H9 (cell line): ENCODE results near the gene NUDT2. TPM values are rescaled to one million over a fixed set of nuclear protein-coding genes. Genes with fewer than 3 reads are reported as not detected.

ENCODE experiments used
- DNase-seq: peaks from one replicate; pipeline ENCODE4 v3.0.0-alpha.2; 2017
- H2AFZ ChIP-seq: one replicate; pipeline ENCODE4 v1.6.1; 2013; ENCODE audit warnings: mild to moderate bottlenecking, low read length, control low read depth, moderate library complexity
- H2AK5ac ChIP-seq: 2 replicates; pipeline ENCODE4 v1.6.1; 2013; ENCODE audit warnings: low read length, control low read depth, mixed read lengths; ENCODE audit not compliant: insufficient read length
- H2BK120ac ChIP-seq: one replicate; pipeline ENCODE4 v1.6.1; 2013; ENCODE audit warnings: low read depth, mild to moderate bottlenecking, low read length, control low read depth, inconsistent platforms; ENCODE audit not compliant: poor library complexity, severe bottlenecking
- H2BK12ac ChIP-seq: 2 replicates; pipeline ENCODE4 v1.6.1; 2013; ENCODE audit warnings: low read length, control low read depth, mixed read lengths, low read depth; ENCODE audit not compliant: insufficient read length
- H2BK15ac ChIP-seq: 2 replicates; pipeline ENCODE4 v1.6.1; 2013; ENCODE audit warnings: low read depth, low read length, control low read depth
- H2BK20ac ChIP-seq: one replicate; pipeline ENCODE4 v1.6.1; 2013; ENCODE audit warnings: low read depth, mild to moderate bottlenecking, low read length, control low read depth, inconsistent platforms; ENCODE audit not compliant: poor library complexity, severe bottlenecking
- H2BK5ac ChIP-seq: 2 replicates; pipeline ENCODE4 v1.6.1; 2013; ENCODE audit warnings: low read length, control low read depth, mixed read lengths; ENCODE audit not compliant: insufficient read length
- H3K14ac ChIP-seq: 2 replicates; pipeline ENCODE4 v1.6.1; 2013; ENCODE audit warnings: low read length, control low read depth; ENCODE audit not compliant: insufficient read depth
- H3K18ac ChIP-seq: 2 replicates; pipeline ENCODE4 v1.6.1; 2013; ENCODE audit warnings: low read depth, mild to moderate bottlenecking, mixed read lengths, low read length, control low read depth; ENCODE audit not compliant: insufficient read length
- H3K23ac ChIP-seq: 2 replicates; pipeline ENCODE4 v1.6.1; 2013; ENCODE audit warnings: low read length, control low read depth, mixed read lengths, low read depth; ENCODE audit not compliant: insufficient read length
- H3K23me2 ChIP-seq: 2 replicates; pipeline ENCODE4 v1.6.1; 2013; ENCODE audit warnings: low read depth, mild to moderate bottlenecking, mixed read lengths, low read length, control low read depth; ENCODE audit not compliant: insufficient read length, poor library complexity, severe bottlenecking
- H3K27ac ChIP-seq: 2 replicates; pipeline ENCODE4 v1.5.1; 2013; ENCODE audit warnings: low read length, control low read depth, mixed read lengths, low read depth; ENCODE audit not compliant: insufficient read length
- H3K27me3 ChIP-seq: 2 replicates; pipeline ENCODE4 v1.6.1; 2013; ENCODE audit warnings: low read length, control low read depth, inconsistent platforms; ENCODE audit not compliant: insufficient read depth
- H3K4ac ChIP-seq: 2 replicates; pipeline ENCODE4 v1.6.1; 2013; ENCODE audit warnings: low read depth, mild to moderate bottlenecking, control low read depth, inconsistent platforms, low read length, moderate library complexity
- H3K4me1 ChIP-seq: 2 replicates; pipeline ENCODE4 v1.6.1; 2013; ENCODE audit warnings: low read length, control low read depth, inconsistent platforms; ENCODE audit not compliant: insufficient read depth
- H3K4me2 ChIP-seq: 2 replicates; pipeline ENCODE4 v1.6.1; 2013; ENCODE audit warnings: low read length, control low read depth, mixed read lengths; ENCODE audit not compliant: insufficient read length, insufficient read depth
- H3K56ac ChIP-seq: 2 replicates; pipeline ENCODE4 v1.6.1; 2013; ENCODE audit warnings: low read depth, mild to moderate bottlenecking, mixed read lengths, low read length, control low read depth; ENCODE audit not compliant: insufficient read length
- H3K79me1 ChIP-seq: 2 replicates; pipeline ENCODE4 v1.6.1; 2013; ENCODE audit warnings: low read depth, mild to moderate bottlenecking, moderate library complexity, low read length, control low read depth, inconsistent platforms; ENCODE audit not compliant: insufficient read depth, poor library complexity, severe bottlenecking
- H3K79me2 ChIP-seq: 2 replicates; pipeline ENCODE4 v1.6.1; 2013; ENCODE audit warnings: low read length, control low read depth, inconsistent platforms; ENCODE audit not compliant: insufficient read depth
- H3K9ac ChIP-seq: 2 replicates; pipeline ENCODE4 v1.6.1; 2013; ENCODE audit warnings: low read length, control low read depth, mixed read lengths; ENCODE audit not compliant: insufficient read length; ENCODE audit errors: extremely low read depth
- H3K9me3 ChIP-seq: one replicate; pipeline ENCODE4 v1.6.1; 2013; ENCODE audit warnings: low read depth, low read length, inconsistent platforms; ENCODE audit not compliant: control insufficient read depth
- H3T11ph ChIP-seq: one replicate; pipeline ENCODE4 v1.6.1; 2013; ENCODE audit warnings: mild to moderate bottlenecking, low read length, control low read depth, inconsistent platforms
- H4K20me1 ChIP-seq: one replicate; pipeline ENCODE4 v1.6.1; 2013; ENCODE audit not compliant: control insufficient read depth, insufficient read length, insufficient read depth
- H4K5ac ChIP-seq: 2 replicates; pipeline ENCODE4 v1.6.1; 2013; ENCODE audit warnings: low read depth, mild to moderate bottlenecking, mixed read lengths, low read length, control low read depth; ENCODE audit not compliant: insufficient read length
- H4K8ac ChIP-seq: replicated peaks from 2 replicates; pipeline ENCODE4 v1.6.1; 2013; ENCODE audit warnings: low read length, control low read depth, mixed read lengths, low read depth; ENCODE audit not compliant: insufficient read length
- H4K91ac ChIP-seq: 2 replicates; pipeline ENCODE4 v1.6.1; 2013; ENCODE audit warnings: low read depth, mild to moderate bottlenecking, moderate library complexity, mixed read lengths, low read length, control low read depth; ENCODE audit not compliant: insufficient read length
- H3K27ac Mint-ChIP-seq, 3 experiments: 2 replicates in 2 of 3; 3 replicates in 1 of 3; pipeline ENCODE4 v1.8.0; 2020 to 2021; ENCODE audit warnings: mixed read lengths in 3 of 3, mild to moderate bottlenecking in 1 of 3, moderate library complexity in 1 of 3
- H3K27me3 Mint-ChIP-seq: 2 replicates; pipeline ENCODE4 v1.8.0; 2021; ENCODE audit warnings: low read depth, mild to moderate bottlenecking, moderate library complexity, mixed read lengths
- H3K36me3 Mint-ChIP-seq, 3 experiments: 2 replicates in 2 of 3; 3 replicates in 1 of 3; pipeline ENCODE4 v1.8.0; 2020 to 2021; ENCODE audit warnings: low read depth in 3 of 3, mixed read lengths in 3 of 3; ENCODE audit not compliant: insufficient read depth in 1 of 3
- H3K4me1 Mint-ChIP-seq, 2 experiments: 2 replicates each; pipeline ENCODE4 v1.8.0; 2020; ENCODE audit warnings: mixed read lengths in 2 of 2
- H3K4me3 Mint-ChIP-seq, 2 experiments: 2 replicates in 1 of 2; 3 replicates in 1 of 2; pipeline ENCODE4 v1.8.0; 2020 to 2021; ENCODE audit warnings: mild to moderate bottlenecking in 2 of 2, mixed read lengths in 2 of 2, moderate library complexity in 1 of 2
- H3K9me3 Mint-ChIP-seq, 2 experiments: 2 replicates in 1 of 2; 3 replicates in 1 of 2; pipeline ENCODE4 v1.8.0; 2020; ENCODE audit warnings: mild to moderate bottlenecking in 2 of 2, mixed read lengths in 2 of 2, moderate library complexity in 1 of 2
- CTCF ChIP-seq: fragments of 200-600 bp; sonication (generic); conservative IDR thresholded peaks from 3 replicates; pipeline ENCODE4 v1.8.0; 2021; ENCODE audit warnings: antibody characterized with exemption, mild to moderate bottlenecking
- WGBS: extraction: QIAGEN DNeasy Blood & Tissue Kit; methylation state at CpG from one replicate; pipeline ENCODE4 v1.1.7; 2013; ENCODE audit warnings: missing lambda C conversion rate, low lambda C conversion rate, mixed read lengths; ENCODE audit not compliant: insufficient read length; ENCODE audit errors: extremely low coverage; 5-methylcytosine and 5-hydroxymethylcytosine counted together
- total RNA-seq: library from RNA; stranded (reverse); gene quantifications from 2 replicates; pipeline ENCODE4 v1.2.1, GENCODE V29; 2021

The NUDT2 gene
- total RNA-seq, 1 experiment from 2014 or later, result 14.1 TPM

GRCh38 chr9:34317436-34317835, 11.9 kb upstream of the NUDT2 start:
- H3K27ac ChIP-seq, result no peak overlapping the region
- H4K5ac ChIP-seq, result no peak overlapping the region
- no peak overlapping the region for H2AK5ac ChIP-seq
- H3K4me1 ChIP-seq, result no peaks in the 10 kb centered on the region
- H3K18ac ChIP-seq, result no peak overlapping the region
- no peak overlapping the region for H3K4ac ChIP-seq
- no peak overlapping the region for H2BK15ac ChIP-seq
- no peaks in the 10 kb centered on the region for H3K27me3 ChIP-seq
- H3K23me2 ChIP-seq, result no peaks in the 10 kb centered on the region
- no peaks in the 10 kb centered on the region for H4K20me1 ChIP-seq
- H2BK5ac ChIP-seq, result no peak overlapping the region
- H2BK12ac ChIP-seq, result no peak overlapping the region
- no peak overlapping the region for H2AFZ ChIP-seq
- Mint-ChIP-seq H3K36me3 (no peaks in the 10 kb centered on the region), H3K27me3 (no peaks in the 10 kb centered on the region), H3K9me3 (no peaks in the 10 kb centered on the region), H3K27ac (no peak overlapping the region), H3K4me3 (no peak overlapping the region), H3K4me1 (no peaks in the 10 kb centered on the region)
- H3K23ac ChIP-seq, result no peak overlapping the region
- H3K9ac ChIP-seq, result no peak overlapping the region
- H4K8ac ChIP-seq, result no peak overlapping the region
- H2BK20ac ChIP-seq, result no peak overlapping the region
- DNase-seq, result no peak
- no peak overlapping the region for H3K4me2 ChIP-seq
- H4K91ac ChIP-seq, result no peak overlapping the region
- H2BK120ac ChIP-seq, result no peak overlapping the region
- TF ChIP-seq CTCF, result no peak
- no peaks in the 10 kb centered on the region for H3K79me1 ChIP-seq
- H3K14ac ChIP-seq, result no peak overlapping the region
- H3T11ph ChIP-seq, result no peak overlapping the region
- no peak overlapping the region for H3K56ac ChIP-seq
- H3K9me3 ChIP-seq, result no peaks in the 10 kb centered on the region
- H3K79me2 ChIP-seq, result no peaks in the 10 kb centered on the region; the same call in 1 of the 2 replicates
- WGBS, result no CpG with 5 or more reads among the region's 2 CpGs
